Lung microvascular endothelial cell (primary cell): ENCODE data around the gene TNS1. TPM values are rescaled to one million over a fixed set of nuclear protein-coding genes. Genes with fewer than 3 reads are reported as not detected.

Experiments
- DNase-seq, 2 donors: peaks; one replicate each; pipeline versions ENCODE4 v3.0.0 to v3.0.0-alpha.2; 2010; ENCODE audit warnings: low read depth in 2 of 2
- total RNA-seq: library from RNA; depleted of rRNA; stranded (reverse); fragments of >200 nt; gene quantifications from 2 replicates; pipeline ENCODE4 v1.2.1, GENCODE V29; 2014

The TNS1 gene
- total RNA-seq, 1 donor from 2014 or later: 82.1 TPM

DNA sequence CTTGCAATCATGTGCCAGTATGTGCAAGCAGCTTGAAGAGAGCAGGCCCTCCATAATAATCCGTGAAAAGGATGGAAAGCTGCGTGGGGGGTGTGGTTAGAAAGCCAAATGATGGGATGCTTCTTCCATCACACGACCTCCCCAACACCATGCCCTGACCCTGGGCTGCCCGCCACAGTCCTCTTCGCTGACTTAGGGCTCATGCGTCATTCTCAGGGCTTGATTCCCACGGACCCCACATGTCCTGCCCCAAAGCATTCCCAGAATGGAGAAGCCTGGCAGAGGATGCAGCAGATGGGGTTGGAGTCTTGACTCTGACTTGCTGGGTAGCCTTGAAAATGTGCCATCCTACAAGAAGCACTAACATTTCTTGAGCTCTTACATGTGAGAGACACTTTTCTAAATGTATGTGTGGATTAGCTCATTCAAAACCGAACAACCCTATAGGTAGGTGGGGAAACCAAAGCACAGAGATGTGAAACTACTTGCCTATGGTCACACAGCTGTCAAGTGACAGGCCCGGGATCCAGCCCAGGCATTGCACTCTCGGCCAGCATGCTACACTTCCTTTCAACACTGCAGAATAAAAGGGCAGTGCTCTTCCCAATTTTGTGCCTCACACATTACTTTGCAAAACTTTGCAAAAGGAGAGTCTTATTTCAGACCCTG is 3.7 kb downstream of the TNS1 start:
- DNase-seq: no peak

DNA sequence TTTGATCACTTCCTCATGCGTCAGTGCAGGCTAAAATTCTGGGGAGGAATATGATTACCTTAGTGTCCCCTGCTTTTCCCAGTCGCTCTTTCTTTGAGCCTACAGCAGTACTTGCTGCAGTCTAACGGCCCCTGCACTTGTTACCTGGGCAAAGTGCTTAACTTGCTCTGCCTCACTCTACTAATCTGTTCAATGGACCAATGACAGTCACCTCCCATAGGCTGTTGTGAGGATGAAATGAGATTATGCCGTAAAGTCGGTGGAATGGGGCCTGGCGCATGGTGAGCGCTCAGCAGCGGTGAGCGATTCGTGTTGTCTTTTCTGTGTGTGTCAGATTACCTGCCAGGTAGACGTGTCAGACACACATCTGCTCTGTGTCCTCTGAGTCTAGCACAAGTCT is 5.3 kb downstream of the TNS1 start:
- no peak for DNase-seq

DNA sequence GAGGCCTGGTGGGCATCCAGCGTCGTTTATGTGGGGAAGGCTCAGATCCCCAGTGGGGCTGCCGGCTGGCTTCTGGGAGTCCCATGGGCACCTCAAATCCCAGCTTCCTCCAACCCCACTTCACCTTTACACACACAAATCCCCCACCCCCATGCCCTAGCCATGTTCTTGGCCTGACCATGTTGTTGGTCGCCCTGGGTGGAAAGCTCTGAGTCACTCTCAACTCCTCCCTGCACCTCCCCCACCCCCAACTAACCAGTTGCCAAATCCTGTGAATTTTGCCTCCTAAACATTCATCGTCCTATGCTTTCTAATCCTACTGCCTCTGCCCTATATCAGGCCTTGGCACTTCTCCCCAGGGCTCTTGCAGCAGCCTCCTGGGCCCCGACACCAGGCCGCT is 6.4 kb downstream of the TNS1 start:
- DNase-seq: peak; percentile 33 to 65

DNA sequence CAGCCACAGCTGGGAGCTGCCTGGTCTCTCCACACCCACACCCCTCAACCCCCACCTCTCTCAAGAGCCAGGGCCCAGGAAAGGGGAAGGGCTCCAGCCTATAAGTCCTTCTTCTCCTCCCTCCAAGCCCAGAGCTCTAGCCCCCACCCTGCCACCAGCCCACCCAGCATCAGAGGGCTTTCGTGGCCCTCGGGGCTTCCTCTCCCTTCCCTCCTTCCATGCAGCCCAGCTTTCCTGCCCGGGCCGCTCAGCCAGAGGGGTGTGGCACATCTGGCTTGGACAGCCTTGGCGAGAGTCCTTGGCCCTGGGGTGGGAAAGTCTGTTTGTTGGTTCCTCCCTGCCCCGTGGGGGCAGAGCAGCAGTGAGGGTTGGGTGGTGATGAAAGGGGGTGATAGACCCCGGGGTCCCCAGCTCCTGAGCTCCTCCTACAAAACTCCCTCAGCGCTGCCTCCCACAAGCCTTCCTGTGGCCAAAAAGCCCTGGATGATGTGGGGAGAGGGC is 7.0 kb downstream of the TNS1 start:
- DNase-seq: no peak

DNA sequence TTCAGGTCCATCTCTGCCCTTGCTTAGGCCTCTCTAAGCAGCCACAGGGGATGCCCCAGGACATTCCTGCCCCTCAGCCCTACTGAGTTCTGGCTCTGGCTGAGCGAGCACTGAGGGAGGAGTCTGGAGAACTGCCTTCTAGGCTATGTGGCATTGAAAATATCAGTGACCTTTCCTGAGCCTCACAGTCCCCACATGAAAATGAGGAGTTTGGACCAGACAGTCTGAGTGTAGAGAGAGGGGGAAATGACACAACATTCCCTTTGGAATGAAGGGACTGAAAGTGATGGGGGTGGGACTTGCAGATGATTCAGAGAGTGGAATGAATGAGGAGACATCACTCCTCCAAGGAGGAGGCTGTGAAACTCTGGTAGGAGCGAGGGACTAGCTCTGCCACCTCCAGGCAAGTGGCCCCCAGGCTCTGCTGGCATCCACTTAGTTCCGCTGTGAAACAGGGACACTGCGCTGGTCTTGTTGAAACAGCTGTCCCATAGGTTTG is 8.0 kb downstream of the TNS1 start:
- DNase-seq: peak in 1 of 2 donors; percentile 88

DNA sequence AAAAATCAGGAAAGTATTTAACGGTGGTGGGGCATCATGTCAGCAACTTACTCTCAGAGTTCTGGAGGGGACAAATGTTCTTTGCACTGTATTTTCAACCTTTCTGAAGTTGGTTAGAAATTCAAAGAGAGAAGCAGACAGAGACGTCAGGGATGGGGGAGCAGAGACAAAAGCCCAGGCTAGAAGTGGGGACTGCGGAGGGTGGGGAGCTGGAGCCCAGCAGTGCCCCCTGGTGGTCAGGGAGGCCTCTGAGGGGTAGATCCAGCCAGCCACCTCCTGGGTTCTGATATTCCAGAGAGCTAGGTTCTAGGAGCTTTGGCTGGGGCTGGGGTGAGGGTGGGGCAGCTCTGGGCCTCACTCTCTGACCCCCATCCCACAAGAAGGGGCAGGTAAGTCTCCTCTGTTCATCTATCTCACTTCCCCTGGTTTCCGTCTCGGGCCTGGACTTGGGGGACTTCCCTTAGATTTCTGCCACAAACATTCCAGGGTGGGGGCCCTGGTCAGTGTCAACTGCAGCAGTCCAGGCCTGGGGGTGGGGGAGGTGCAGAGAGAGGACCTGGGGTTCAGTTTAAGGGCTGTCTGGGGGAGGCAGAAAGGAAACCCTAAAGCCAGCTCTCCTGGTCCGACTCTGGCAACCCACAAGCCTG is 8.9 kb downstream of the TNS1 start:
- peak; percentile 61 to 83 for DNase-seq

DNA sequence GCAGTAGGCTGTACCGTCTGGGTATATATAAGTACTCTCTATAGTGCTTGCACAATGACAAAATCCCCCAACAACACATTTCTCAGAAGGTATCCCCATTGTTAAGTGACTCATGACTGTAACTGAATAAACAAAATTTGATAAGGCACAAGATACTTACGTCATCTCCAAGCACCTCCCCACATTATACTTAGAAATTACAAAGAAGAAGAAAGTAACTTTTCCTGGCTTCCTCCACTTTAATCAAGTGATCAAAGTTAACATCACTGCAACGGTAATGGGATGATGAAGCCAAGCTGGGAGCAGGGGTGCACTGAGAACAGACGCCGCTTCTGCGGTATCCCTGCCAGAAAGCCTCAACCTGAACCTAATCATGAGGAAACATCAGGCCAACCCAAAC is 9.7 kb downstream of the TNS1 start:
- DNase-seq: peak in 1 of 2 donors; percentile 93

DNA sequence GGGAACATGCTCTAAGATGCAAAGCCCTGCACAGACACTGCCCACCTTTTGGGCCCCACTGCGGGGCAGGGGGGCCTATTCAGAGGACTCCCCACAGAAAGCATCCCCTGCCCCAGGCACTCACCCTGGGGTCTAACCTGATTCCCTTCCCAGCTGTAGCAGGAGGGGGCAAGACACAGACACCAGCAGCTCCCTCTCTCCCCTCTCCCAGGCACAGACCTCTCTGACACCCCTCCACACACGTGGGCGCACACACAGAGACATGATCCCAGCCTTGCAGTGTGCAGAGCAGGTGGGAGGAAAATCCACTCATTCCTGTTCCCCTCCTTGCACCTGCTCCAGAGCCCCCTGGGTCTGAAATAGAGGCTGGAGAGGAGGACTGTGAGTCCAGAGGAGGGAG is 10.7 kb downstream of the TNS1 start:
- DNase-seq: no peak

DNA sequence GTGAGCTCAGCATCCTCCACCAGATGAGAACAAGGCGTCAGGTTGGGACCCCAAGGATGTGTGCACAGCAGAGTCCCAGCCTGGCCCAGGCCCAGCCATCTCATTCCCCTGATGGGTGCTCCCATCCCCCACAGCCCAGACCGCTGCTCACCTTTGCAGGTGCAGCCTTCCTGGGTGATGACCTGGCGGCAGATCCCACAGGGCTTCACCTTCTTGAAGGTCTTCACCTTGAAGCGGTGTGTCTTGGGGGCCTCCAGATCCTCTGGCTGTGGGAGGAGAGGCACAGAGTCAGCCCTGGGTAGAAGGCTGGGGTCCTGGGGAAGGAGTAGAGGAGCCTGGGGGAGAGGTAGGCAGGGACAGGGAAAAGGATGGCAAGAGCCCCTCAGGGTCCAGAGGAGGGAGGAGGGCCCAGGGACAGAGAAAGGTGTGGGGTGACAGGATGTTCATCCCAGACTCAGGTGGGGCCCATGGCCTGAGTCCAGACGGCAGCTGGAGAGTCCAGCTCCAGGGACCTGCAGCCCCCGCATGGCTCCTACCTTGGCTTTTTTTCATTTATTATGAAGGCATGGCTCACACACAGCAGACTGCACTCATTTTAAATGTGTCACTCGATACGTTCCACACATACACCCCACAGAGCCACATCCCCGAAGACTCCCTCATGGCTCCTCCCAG is 11.9 kb downstream of the TNS1 start:
- no peak for DNase-seq

DNA sequence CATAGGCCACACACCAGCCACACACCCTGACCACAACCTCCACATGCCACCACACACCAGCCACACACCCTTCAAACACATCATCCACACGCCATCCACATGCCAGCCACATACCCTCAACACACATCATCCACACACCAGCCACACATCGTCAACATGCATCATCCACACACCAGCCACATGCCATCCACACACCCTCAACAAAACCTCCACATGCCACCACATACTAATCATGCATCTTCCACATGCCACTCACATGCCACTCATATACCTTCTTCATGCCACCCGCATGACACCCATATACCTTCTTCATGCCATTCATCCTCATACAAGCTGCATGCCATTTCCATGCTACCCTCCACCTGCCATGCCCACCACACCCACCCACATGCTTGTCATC is 12.4 kb downstream of the TNS1 start:
- DNase-seq: no peak

DNA sequence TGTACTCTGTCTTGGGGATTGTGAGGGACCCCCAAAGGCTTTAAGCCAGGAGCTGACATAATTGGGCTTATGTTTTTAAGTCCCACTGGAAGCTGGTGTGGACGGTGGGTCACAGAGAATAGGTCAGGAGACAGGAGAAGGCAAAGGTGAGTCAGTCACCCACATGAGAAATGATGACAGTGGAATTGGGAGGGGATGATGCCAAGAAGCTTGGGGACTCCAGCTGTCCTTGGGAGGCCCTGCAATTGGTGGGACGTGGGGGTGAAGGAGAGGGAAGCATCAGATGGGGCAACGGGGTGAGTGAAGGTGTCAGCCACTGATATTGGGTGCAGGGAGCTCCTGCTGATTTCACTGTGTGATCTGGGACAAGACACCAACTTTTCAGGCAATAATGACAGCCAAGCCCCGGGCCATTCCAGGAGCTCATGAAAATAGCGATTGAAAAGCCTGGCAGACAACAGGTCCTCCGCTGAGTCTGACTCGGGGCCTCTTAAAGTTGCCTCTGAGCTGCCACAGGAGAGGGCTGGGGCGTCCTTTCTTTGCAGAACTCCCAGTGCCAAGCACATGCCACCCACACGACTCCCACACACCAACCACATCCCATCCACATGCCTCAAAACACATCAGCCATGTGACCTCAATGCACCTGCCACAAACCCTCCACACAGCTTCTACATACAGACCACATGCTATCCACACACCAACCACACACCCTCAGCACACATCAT is 13.4 kb downstream of the TNS1 start:
- no peak for DNase-seq

DNA sequence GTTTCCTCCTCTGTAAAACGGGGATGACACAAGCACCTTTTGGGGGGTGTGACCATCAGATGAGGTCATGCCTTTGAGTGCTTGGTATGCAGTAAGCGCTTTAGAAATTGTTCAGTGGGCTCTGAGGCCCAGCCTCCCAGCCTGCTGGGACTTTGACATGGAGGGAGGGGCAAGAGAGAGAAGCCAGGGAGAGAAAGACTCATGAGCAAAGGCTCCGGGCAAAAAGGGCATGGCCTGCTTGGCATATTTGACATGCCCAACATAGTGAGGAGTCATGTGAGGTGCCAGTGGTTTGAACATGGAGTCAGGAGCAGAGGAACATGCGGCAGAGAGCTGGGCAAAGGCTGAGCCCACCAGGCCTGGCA is 14.0 kb downstream of the TNS1 start:
- no peak for DNase-seq

DNA sequence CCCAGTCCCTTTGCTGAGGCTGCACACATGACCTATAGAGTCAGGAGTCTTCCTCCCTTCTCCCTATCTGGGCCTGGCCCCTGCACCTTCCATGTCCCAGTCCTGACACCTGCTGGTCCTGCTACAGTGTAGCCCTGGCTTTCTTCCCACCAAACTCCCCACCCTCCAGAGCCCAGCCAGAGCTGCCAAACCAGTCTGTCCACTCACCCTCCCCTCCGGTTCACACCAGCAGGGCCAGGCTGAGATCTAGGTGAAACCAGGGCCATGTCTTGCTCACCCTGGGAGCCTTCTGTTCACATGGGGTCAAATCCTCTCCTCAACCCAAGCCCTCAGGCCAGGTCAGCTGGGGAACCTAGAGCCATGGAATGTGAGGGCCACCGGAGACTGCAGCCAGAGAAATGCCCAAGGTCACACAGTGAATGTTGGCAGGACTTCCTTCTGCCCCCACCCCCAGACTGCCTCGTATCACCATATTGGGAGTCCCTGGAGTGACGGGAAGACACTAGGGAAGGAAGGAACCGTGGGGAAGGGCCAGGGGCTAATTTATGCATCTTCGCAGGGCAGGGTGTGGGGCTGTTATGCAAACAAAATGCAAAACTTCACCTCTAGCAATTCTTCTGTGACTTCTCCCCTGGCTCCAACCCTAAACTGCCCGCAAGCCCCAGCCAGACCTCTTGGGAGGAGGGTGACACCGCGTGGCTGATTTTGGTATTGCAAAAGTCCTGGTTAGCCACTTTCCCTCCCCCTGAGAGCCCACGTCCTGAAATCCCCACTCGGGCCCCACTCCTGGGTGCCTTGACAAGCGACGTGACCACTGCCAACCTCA is 14.6 kb downstream of the TNS1 start:
- peak; percentile 76 to 89 for DNase-seq

DNA sequence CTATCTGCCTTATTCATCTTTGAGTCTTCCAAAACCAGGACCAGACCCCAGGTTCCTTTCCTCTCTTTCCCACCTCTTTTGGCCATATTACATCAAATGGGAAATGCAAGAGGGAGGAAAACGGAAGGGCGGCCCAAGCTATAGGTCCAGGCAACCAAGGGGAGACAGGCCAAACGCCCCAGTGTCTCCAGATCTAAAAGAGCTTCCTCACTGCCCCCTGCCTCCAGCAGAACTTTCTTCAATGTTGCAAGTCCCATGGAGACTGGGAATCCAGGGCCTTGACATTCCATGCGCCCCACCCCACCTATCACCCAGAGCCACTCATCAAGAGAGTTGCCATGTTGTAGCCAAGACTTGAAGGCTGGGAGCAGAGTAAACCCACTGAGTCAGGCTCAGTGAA is 15.4 kb downstream of the TNS1 start:
- DNase-seq: no peak

DNA sequence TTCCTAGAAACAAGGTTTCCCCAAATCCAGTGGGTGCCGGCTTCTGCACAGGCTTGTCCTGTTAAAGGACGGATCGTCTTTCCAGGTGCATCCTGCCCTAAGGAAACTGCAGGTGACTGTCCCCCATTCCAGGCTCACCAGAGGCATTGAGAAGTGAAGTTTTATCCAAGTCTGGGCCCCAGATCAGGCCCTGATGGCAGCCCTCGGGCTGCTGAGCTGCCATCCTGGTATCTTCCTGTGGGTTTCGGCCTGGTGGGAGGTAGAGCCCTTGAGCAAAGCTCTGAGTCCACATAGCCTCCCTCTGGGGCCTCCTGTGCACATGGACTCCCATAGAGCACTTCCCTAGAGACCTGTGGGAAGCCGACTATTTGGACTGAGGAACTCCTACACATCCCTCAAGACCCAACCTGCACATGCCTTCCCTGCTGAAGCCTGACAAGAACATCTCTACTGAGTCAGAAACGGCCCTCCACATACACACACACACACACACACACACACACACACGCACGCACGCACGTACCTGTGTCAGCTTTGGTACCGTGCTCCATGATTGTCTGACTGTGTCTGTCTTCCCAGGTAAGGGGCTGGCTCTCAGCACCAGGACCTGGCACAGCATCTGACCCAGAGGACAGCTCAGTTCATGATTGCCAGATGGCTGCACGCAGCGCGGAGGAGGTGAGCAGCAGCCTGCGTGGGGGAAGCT is 16.4 kb downstream of the TNS1 start:
- no peak for DNase-seq

DNA sequence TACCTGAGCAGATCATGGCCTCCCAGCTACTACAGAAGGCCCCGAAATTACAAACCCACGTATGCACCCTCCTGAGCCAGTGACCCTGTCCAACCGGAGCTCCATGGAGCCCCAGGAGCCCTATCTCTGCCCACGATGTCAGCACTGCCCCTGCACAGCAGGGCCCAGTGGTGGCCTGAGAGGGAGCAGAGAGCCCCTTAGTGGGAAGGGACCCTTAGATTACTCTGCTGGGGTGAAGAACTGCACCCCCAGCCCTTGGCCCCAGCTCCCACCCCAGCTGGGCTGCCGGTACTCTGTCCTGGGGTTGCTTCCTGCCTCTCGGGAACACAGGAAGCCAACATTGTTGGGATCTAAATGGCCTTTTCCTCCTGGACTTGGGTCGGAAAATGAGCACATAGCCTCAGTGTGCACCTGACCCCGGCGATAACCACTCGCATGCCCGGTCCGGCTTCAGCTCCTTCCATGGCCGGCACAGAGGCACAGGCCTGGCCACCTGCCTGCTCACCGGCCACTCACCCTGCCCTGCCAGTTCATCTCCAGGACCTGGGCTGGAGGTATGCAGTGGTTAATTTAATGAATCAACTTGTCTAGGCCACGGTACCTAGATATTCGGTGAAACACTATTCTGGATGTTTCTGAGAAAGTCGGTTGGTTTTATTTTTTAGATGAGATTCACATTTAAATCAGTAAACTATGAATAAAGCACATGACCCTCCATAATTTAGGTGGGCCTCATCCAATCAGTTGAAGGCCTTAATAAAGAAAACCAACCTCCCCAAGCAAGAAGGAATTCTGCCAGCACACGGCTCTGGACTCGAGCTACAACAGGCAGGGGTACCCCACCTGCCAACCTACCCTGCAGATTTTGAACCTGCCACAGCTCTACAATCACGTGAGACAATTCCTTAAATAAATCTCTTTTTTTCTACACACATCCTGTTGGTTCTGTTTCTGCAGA is 19.2 kb downstream of the TNS1 start:
- peak; percentile 73 to 83 for DNase-seq

DNA sequence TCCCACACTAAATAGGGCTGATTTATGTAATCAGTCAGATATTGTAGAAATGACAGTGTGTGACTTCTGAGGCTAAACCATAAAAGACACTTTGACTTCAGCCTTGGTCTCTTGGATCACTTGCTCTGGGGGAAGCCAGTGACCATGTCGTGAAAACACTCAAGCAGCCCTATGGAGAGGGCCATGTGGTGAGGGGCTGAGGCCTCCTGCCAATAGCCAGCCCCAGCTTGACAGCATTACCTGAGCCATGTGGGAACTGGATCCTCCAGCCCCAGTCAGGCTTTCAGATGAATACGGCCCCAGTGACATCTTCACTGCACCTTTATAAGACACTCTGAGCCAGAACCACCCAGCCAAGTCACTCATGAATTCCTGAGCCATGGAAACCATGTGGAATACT is 20.8 kb downstream of the TNS1 start:
- no peak for DNase-seq

DNA sequence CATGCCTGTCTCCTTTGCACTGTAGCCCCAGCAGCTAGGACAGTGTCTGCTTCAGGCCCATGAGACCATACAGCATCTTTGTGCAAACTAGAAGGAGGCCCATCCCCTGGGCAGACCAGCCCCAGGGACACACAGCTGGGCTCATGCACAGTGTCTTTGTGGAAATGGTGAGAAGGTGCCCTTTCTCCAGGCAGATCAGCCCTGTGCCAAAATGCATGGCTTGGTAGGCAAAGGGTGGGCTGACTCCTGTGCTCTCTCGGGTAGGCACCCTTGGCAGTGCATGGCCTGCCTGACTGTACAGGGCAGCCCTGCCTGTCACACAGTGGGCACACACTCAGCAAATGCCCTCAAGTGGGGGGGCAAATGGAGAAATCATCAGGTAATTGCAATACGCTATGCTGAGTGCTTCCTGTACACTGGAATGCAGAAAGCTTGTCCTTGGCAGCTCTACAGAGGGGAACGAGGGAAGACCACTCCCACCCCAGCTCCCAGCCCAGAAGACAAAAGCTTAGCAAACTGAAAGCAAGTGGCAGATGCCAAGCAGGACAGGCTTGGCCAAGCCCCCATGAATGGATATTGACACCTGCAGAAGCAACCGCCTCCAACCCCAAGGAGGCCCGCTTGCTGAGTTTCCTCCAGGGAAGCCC is 21.6 kb downstream of the TNS1 start:
- peak in 1 of 2 donors; percentile 30 for DNase-seq

DNA sequence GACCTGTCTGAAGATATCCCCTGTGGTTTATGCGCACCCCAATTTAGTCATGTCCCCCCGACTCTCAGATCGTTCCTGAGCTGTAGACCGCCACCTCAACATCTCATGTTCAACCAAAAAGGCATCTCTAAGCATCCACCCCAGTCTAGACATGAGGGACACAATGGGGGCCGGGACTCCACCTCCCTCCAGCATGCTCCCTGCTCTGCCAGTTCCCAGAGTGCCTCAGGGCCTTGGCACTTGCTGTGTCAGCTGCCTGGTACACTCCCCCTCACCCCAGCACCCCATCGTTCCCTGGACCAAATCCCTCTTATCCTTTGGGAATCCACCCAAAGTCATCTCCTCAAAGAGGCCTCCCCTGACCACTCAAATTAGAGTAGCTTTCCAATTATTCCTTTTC is 22.2 kb downstream of the TNS1 start:
- no peak for DNase-seq
